ENCODE measurements around the gene SLC16A6. TPM values are rescaled to one million over a fixed set of nuclear protein-coding genes. Genes with fewer than 3 reads are reported as not detected.
A peak's percentile ranks its signal among the peaks of the same experiment; 100 is the strongest.
"Not testable (repeated sequence)": the region's sequence is repeated elsewhere in the genome, so short reads cannot be mapped to it uniquely, and the experiment has no call there.

The SLC16A6 gene
- polyA plus RNA-seq, 3 donors, result 12.3 to 24.7 (median 14.0) TPM

GRCh38 chr17:68260051-68260762, 30.7 kb downstream of the SLC16A6 start:
- no peaks in the 10 kb centered on the region for H3K79me2 ChIP-seq (ENCODE audit: insufficient read depth, low read length)
- peaks cover 4% of the 10 kb centered on the region for H4K20me1 ChIP-seq (ENCODE audit: insufficient read depth, low read length)
- no peaks in the 10 kb centered on the region for H3K9me3 ChIP-seq (replicated peaks in 1 of 2; ENCODE audit: control insufficient read depth in 1 of 2, insufficient read depth in 1 of 2, low read length in 2 of 2)
- H3K27ac ChIP-seq (ENCODE audit: low read depth in 1 of 2, low read length in 2 of 2), result no peak overlapping the region
- no peak overlapping the region for H3K4me3 ChIP-seq (replicated peaks in 1 of 3; ENCODE audit: low read depth in 2 of 3, low read length in 3 of 3)
- Mint-ChIP-seq H3K27me3 (ENCODE audit: low read depth in 3 of 3) (peaks cover 6 to 9% (median 8%) of the 10 kb centered on the region in 3 donors), H3K4me3 (peak overlapping the region in 1 of 2 donors; percentile 68), H3K4me1 (peaks cover 55% of the 10 kb centered on the region), H3K27ac (no peak overlapping the region), H3K9me3 (peaks cover 0 to 2% (median 0%) of the 10 kb centered on the region in 7 donors), H3K36me3 (peaks cover 42 to 45% of the 10 kb centered on the region in 2 donors)
- H3K4me1 ChIP-seq (ENCODE audit: control insufficient read depth in 1 of 2, insufficient read depth in 2 of 2, low read length in 2 of 2), result peaks cover 32 to 36% of the 10 kb centered on the region in 2 donors
- no peak overlapping the region for H3K9ac ChIP-seq (ENCODE audit: insufficient read depth, low read length, poor library complexity, severe bottlenecking)
- intact Hi-C loops (cut with micrococcal nuclease), result loop anchor here (5.0 kb wide), 2 partner anchors 137 to 177 kb away; no protein-coding TSS in a partner anchor
- H2AFZ ChIP-seq (ENCODE audit: insufficient read depth, low read depth, low read length, poor library complexity, severe bottlenecking), result no peak overlapping the region
- no peak overlapping the region for H3K4me2 ChIP-seq (replicated peaks; ENCODE audit: extremely low read depth, low read length, poor library complexity, severe bottlenecking)
- TF ChIP-seq, protein P1, sequence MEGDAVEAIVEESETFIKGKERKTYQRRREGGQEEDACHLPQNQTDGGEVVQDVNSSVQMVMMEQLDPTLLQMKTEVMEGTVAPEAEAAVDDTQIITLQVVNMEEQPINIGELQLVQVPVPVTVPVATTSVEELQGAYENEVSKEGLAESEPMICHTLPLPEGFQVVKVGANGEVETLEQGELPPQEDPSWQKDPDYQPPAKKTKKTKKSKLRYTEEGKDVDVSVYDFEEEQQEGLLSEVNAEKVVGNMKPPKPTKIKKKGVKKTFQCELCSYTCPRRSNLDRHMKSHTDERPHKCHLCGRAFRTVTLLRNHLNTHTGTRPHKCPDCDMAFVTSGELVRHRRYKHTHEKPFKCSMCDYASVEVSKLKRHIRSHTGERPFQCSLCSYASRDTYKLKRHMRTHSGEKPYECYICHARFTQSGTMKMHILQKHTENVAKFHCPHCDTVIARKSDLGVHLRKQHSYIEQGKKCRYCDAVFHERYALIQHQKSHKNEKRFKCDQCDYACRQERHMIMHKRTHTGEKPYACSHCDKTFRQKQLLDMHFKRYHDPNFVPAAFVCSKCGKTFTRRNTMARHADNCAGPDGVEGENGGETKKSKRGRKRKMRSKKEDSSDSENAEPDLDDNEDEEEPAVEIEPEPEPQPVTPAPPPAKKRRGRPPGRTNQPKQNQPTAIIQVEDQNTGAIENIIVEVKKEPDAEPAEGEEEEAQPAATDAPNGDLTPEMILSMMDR (IDR thresholded peaks at IDR 0.05), result no peak
- 92% methylated on average over 2 of the region's 9 CpGs for WGBS (ENCODE audit: insufficient coverage)
- peaks cover 0 to 4% of the 10 kb centered on the region in 2 donors for H3K27me3 ChIP-seq (ENCODE audit: control insufficient read depth in 2 of 2, insufficient read depth in 2 of 2, low read length in 2 of 2)
- DNase-seq, result no peak
- peaks cover 2 to 11% of the 10 kb centered on the region in 2 donors for H3K36me3 ChIP-seq (replicated peaks in 1 of 2; ENCODE audit: control insufficient read depth in 1 of 2, insufficient read depth in 2 of 2, low read length in 2 of 2)

GRCh38 chr17:68259648-68259951, 31.3 kb downstream of the SLC16A6 start:
- intact Hi-C loops (cut with micrococcal nuclease); H3K9me3 Mint-ChIP-seq; H2AFZ ChIP-seq (ENCODE audit: insufficient read depth, low read depth, low read length, poor library complexity, severe bottlenecking); H3K27ac ChIP-seq (ENCODE audit: low read depth in 1 of 2, low read length in 2 of 2); H3K27me3 ChIP-seq (ENCODE audit: control insufficient read depth in 2 of 2, insufficient read depth in 2 of 2, low read length in 2 of 2); H3K9ac ChIP-seq (ENCODE audit: insufficient read depth, low read length, poor library complexity, severe bottlenecking); H3K4me2 ChIP-seq (replicated peaks; ENCODE audit: extremely low read depth, low read length, poor library complexity, severe bottlenecking); H3K9me3 ChIP-seq (replicated peaks in 1 of 2; ENCODE audit: control insufficient read depth in 1 of 2, insufficient read depth in 1 of 2, low read length in 2 of 2); H3K79me2 ChIP-seq (ENCODE audit: insufficient read depth, low read length); H3K4me3 ChIP-seq (replicated peaks in 1 of 3; ENCODE audit: low read depth in 2 of 3, low read length in 3 of 3); DNase-seq; H3K36me3 ChIP-seq (replicated peaks in 1 of 2; ENCODE audit: control insufficient read depth in 1 of 2, insufficient read depth in 2 of 2, low read length in 2 of 2); H4K20me1 ChIP-seq (ENCODE audit: insufficient read depth, low read length): not testable (repeated sequence)
- peak overlapping the region in 1 of 2 donors; percentile 51 for H3K4me3 Mint-ChIP-seq
- H3K4me1 Mint-ChIP-seq, result peaks cover 61% of the 10 kb centered on the region
- H3K27me3 Mint-ChIP-seq (ENCODE audit: low read depth in 3 of 3), result peaks cover 6 to 11% (median 8%) of the 10 kb centered on the region in 3 donors
- WGBS (ENCODE audit: insufficient coverage), result no CpG with 5 or more reads among the region's 3 CpGs
- peak overlapping the region in 3 of 7 donors; percentile 31 to 79 (median 63) for H3K27ac Mint-ChIP-seq
- H3K36me3 Mint-ChIP-seq, result peaks cover 40 to 51% of the 10 kb centered on the region in 2 donors
- peaks cover 38 to 42% of the 10 kb centered on the region in 2 donors for H3K4me1 ChIP-seq (ENCODE audit: control insufficient read depth in 1 of 2, insufficient read depth in 2 of 2, low read length in 2 of 2)

DNA sequence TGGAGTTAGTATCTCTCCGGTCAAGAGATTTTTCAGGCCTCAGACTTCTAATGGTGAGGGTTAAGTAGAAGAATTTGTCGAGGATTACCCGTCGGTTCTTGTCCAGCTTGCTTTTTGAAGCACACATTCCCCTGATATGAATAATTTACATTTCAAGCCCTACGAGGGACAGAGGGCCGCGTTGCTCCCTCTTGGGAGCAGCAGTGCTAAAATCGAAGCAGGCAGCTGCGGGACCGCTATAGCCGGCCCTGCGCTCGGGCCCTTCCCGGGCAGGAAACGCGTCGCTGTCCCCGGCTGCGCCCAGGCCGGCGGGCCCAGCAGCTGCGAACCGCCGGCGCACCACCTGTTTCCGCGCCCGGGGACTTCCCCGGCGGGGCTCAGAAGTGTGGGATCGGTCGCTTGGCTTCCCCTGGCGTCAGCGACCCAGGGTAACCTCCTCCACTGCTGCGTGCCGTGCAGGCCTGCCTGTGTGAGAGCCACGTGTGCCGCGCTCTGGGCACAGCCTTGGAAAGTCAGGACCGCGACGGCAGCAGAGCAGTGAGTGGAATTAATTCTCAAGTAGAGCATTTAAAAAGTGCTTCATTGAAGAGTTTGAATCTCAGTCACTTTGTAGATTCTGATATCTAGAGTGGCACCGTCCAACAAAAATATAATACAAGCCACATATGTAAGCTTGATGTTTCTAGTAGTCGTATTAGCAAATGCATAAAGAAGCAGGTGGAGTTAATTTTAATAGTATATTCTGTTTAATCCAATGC, 31.9 kb downstream of the SLC16A6 start:
- H3K9me3 ChIP-seq (replicated peaks in 1 of 2; ENCODE audit: control insufficient read depth in 1 of 2, insufficient read depth in 1 of 2, low read length in 2 of 2); H3K4me2 ChIP-seq (replicated peaks; ENCODE audit: extremely low read depth, low read length, poor library complexity, severe bottlenecking); H3K9ac ChIP-seq (ENCODE audit: insufficient read depth, low read length, poor library complexity, severe bottlenecking); H2AFZ ChIP-seq (ENCODE audit: insufficient read depth, low read depth, low read length, poor library complexity, severe bottlenecking); H4K20me1 ChIP-seq (ENCODE audit: insufficient read depth, low read length); H3K9me3 Mint-ChIP-seq; H3K27ac ChIP-seq (ENCODE audit: low read depth in 1 of 2, low read length in 2 of 2); H3K36me3 ChIP-seq (replicated peaks in 1 of 2; ENCODE audit: control insufficient read depth in 1 of 2, insufficient read depth in 2 of 2, low read length in 2 of 2); intact Hi-C loops (cut with micrococcal nuclease); H3K79me2 ChIP-seq (ENCODE audit: insufficient read depth, low read length); H3K27me3 ChIP-seq (ENCODE audit: control insufficient read depth in 2 of 2, insufficient read depth in 2 of 2, low read length in 2 of 2): not testable (repeated sequence)
- Histone ChIP-seq H3K4me3 (replicated peaks in 1 of 3; ENCODE audit: low read depth in 2 of 3, low read length in 3 of 3) (peak overlapping the region in 1 of 3 experiments; percentile 39), H3K4me1 (ENCODE audit: control insufficient read depth in 1 of 2, insufficient read depth in 2 of 2, low read length in 2 of 2) (peaks cover 38 to 43% of the 10 kb centered on the region in 2 donors)
- Mint-ChIP-seq H3K27ac (peak overlapping the region in 5 of 7 donors; percentile 30 to 79 (median 63)), H3K36me3 (peaks cover 39 to 55% of the 10 kb centered on the region in 2 donors), H3K4me3 (peak overlapping the region; percentile 58 to 83), H3K27me3 (ENCODE audit: low read depth in 3 of 3) (peaks cover 7 to 11% (median 8%) of the 10 kb centered on the region in 3 donors), H3K4me1 (peaks cover 63% of the 10 kb centered on the region)
- 0% methylated on average over 9 of the region's 44 CpGs for WGBS (ENCODE audit: insufficient coverage)
- peak; percentile 59 to 87 (median 77) for DNase-seq
